HG03342 (cell line): ENCODE data around the gene MRPS33.
A peak's percentile ranks its signal among the peaks of the same experiment; 100 is the strongest.

Experiments used
- ATAC-seq: cut with Tn5 transposase; IDR thresholded peaks from one replicate; pipeline ENCODE4 v1.9.1; 2021; ENCODE audit warnings: mild to moderate bottlenecking, moderate library complexity; ENCODE audit not compliant: unreplicated experiment

The MRPS33 gene

GRCh38 chr7:141012696-141013344, 1.9 kb downstream of the MRPS33 start:
- ATAC-seq: no peak

- peak; percentile 31 for ATAC-seq
Observed at GRCh38 chr7:141012044-141012685, 2.6 kb downstream of the MRPS33 start.

- ATAC-seq: no peak
Observed at GRCh38 chr7:141011443-141011842, 3.3 kb downstream of the MRPS33 start.

- no peak for ATAC-seq
Observed at GRCh38 chr7:141003172-141004065, 11.3 kb downstream of the MRPS33 start.

- no peak for ATAC-seq
Observed at GRCh38 chr7:141001546-141001945, 13.2 kb downstream of the MRPS33 start.

GRCh38 chr7:141001122-141001521, 13.6 kb downstream of the MRPS33 start:
- no peak for ATAC-seq

- no peak for ATAC-seq
Observed at GRCh38 chr7:140998715-140999114, 16.0 kb downstream of the MRPS33 start.

- no peak for ATAC-seq
Observed at GRCh38 chr7:140992422-140992821, 22.3 kb downstream of the MRPS33 start.

- ATAC-seq: no peak
Observed at GRCh38 chr7:140990193-140990962, 24.4 kb downstream of the MRPS33 start.

- no peak for ATAC-seq
Observed at GRCh38 chr7:140989068-140989467, 25.7 kb downstream of the MRPS33 start.

- no peak for ATAC-seq
Observed at GRCh38 chr7:140983802-140984201, 30.9 kb downstream of the MRPS33 start.

GRCh38 chr7:140982508-140982907, 32.2 kb downstream of the MRPS33 start:
- no peak for ATAC-seq

GRCh38 chr7:140981951-140982350, 32.8 kb downstream of the MRPS33 start:
- no peak for ATAC-seq

GRCh38 chr7:140977741-140978140, 37.0 kb downstream of the MRPS33 start:
- no peak for ATAC-seq

- ATAC-seq: no peak
Observed at GRCh38 chr7:140972876-140973829, 41.6 kb downstream of the MRPS33 start.

- no peak for ATAC-seq
Observed at GRCh38 chr7:140972344-140972743, 42.4 kb downstream of the MRPS33 start.

- no peak for ATAC-seq
Observed at GRCh38 chr7:140967438-140967837, 47.3 kb downstream of the MRPS33 start.

GRCh38 chr7:140966561-140967233, 48.1 kb downstream of the MRPS33 start:
- ATAC-seq: no peak

GRCh38 chr7:140961117-140961516, 53.6 kb downstream of the MRPS33 start:
- ATAC-seq: no peak
